ENCODE data around the gene AKAP5. TPM values are rescaled to one million over a fixed set of nuclear protein-coding genes. Genes with fewer than 3 reads are reported as not detected.

The AKAP5 gene
- total and polyA plus RNA-seq, 2 of the 8 experiments (the other 6 are each of a cell fraction or from before 2014, with no cell fraction given), result 0.50 to 3.8 TPM

DNA sequence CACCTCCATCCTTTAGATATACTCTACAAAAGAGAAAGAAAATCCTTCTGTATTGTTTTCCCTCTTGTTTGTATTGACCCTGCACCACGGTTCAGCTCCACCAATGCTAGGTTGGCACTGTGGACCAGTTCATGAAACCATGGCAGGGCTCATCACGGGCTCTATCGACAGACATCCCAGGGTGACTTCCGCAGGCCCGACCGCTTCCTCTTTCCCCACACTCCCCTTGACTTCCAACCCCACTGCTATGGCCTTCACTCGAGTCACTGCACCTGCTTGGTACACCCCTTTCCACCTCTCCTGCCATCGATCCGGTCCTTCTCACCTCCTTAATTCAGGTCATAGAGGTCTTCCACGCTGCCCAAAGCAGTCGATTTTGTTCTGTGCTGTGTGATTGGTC is 21.2 kb upstream of the AKAP5 start:
- Histone ChIP-seq H2BK120ac (replicated peaks; ENCODE audit: low read depth, low read length) (no peak overlapping the region), H4K20me1 (replicated peaks in 1 of 2; ENCODE audit: control insufficient read depth in 1 of 2, insufficient read depth in 2 of 2, low read length in 2 of 2) (no peaks in the 10 kb centered on the region), H3K36me3 (ENCODE audit: control insufficient read depth in 2 of 4, insufficient read depth in 4 of 4, low read length in 3 of 4) (peaks cover 36 to 87% (median 72%) of the 10 kb centered on the region in 4 experiments), H2BK15ac (ENCODE audit: low read length) (no peak overlapping the region), H3K27me3 (replicated peaks in 1 of 4; ENCODE audit: control insufficient read depth in 3 of 4, extremely low read depth in 1 of 4, insufficient read depth in 3 of 4, low read length in 3 of 4) (no peaks in the 10 kb centered on the region), H2AK5ac (ENCODE audit: low read depth, low read length) (no peak overlapping the region), H3K27ac (ENCODE audit: low read depth, low read length) (no peak overlapping the region), H3K79me1 (ENCODE audit: low read depth, low read length) (no peaks in the 10 kb centered on the region), H2BK12ac (ENCODE audit: low read depth, low read length) (no peak overlapping the region), H3K9ac (replicated peaks in 1 of 4; ENCODE audit: extremely low read depth in 1 of 4, low read depth in 3 of 4, low read length in 3 of 4) (no peak overlapping the region), H3K23me2 (ENCODE audit: low read depth, low read length) (no peaks in the 10 kb centered on the region; the same call in 1 of the 2 replicates), H3K4ac (replicated peaks; ENCODE audit: insufficient read length, low read depth, low read length) (no peak overlapping the region), H3K9me3 (ENCODE audit: insufficient read depth in 2 of 2, low read depth in 1 of 2, low read length in 1 of 2) (no peaks in the 10 kb centered on the region), H2AFZ (ENCODE audit: low read length) (no peak overlapping the region), H3K4me1 (replicated peaks in 1 of 4; ENCODE audit: control insufficient read depth in 3 of 4, insufficient read depth in 4 of 4, low read length in 3 of 4) (no peaks in the 10 kb centered on the region), H2BK20ac (ENCODE audit: low read length) (no peak overlapping the region), H3K14ac (ENCODE audit: insufficient read length) (no peak overlapping the region), H4K8ac (ENCODE audit: extremely low read depth, insufficient read depth, low read length) (no peak overlapping the region), H3K79me2 (ENCODE audit: control insufficient read depth in 1 of 2, insufficient read depth in 2 of 2, low read length in 2 of 2) (no peaks in the 10 kb centered on the region), H2BK5ac (ENCODE audit: low read depth, low read length) (peak overlapping the region; percentile 17; the same call in 1 of the 2 replicates), H3K56ac (replicated peaks; ENCODE audit: insufficient read length, low read depth, low read length) (no peak overlapping the region), H3K23ac (ENCODE audit: insufficient read length) (no peak overlapping the region), H4K91ac (replicated peaks; ENCODE audit: insufficient read length, low read length) (no peak overlapping the region), H4K5ac (ENCODE audit: insufficient read length, low read depth, low read length) (no peak overlapping the region), H3K18ac (ENCODE audit: extremely low read depth, low read length) (no peak overlapping the region), H3K4me3 (ENCODE audit: extremely low read depth in 1 of 4, insufficient read depth in 2 of 4, low read depth in 3 of 4, low read length in 4 of 4) (no peak overlapping the region), H3K4me2 (ENCODE audit: insufficient read depth in 1 of 2, low read depth in 2 of 2, low read length in 2 of 2) (no peak overlapping the region)
- no peak for DNase-seq (ENCODE audit: low read depth in 1 of 2, low spot score in 2 of 2)
- FAIRE-seq, result no peak
- POLR2A ChIA-PET (ENCODE audit: partially characterized antibody), result interaction anchor here (0.7 to 1.2 kb wide), 5 partner anchors 14 to 56 kb away, joined by 3 to 4 read pairs (median 3); no protein-coding TSS in a partner anchor
- CTCF ChIA-PET (ENCODE audit: partially characterized antibody), result interaction anchor here (4.8 kb wide), 1 partner anchor 14 kb away, joined by 23 read pairs; no protein-coding TSS in a partner anchor
- 95% methylated on average over 11 of the region's 11 CpGs; no CpG with 5 or more reads in 1 of the 2 experiments for WGBS, 2 experiments (ENCODE audit: extremely low coverage in 1 of 2, insufficient coverage in 1 of 2, insufficient read length in 1 of 2, insufficient replicate concordance in 2 of 2, low coverage in 1 of 2, low lambda C conversion rate in 2 of 2, missing lambda C conversion rate in 1 of 2)
- TF ChIP-seq SIRT6 (IDR thresholded peaks at IDR 0.05; ENCODE audit: low read length), result no peak
- TF ChIP-seq, protein P1, sequence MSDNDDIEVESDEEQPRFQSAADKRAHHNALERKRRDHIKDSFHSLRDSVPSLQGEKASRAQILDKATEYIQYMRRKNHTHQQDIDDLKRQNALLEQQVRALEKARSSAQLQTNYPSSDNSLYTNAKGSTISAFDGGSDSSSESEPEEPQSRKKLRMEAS (IDR thresholded peaks at IDR 0.05), result no peak
- no peak for TF ChIP-seq SUZ12 (IDR thresholded peaks at IDR 0.05; ENCODE audit: low read length)
- TF ChIP-seq CREB1 (IDR thresholded peaks at IDR 0.05), result no peak
- no peak for TF ChIP-seq TCF12 (IDR thresholded peaks at IDR 0.05; ENCODE audit: low read depth, low read length)
- TF ChIP-seq CBX8 (IDR thresholded peaks at IDR 0.05; ENCODE audit: borderline replicate concordance, low read depth, low read length), result no peak
- no peak for TF ChIP-seq BRCA1 (IDR thresholded peaks at IDR 0.05; ENCODE audit: low read depth, low read length)
- no peak for TF ChIP-seq TAF1 (IDR thresholded peaks at IDR 0.05; ENCODE audit: low read depth, low read length)
- TF ChIP-seq SP2 (IDR thresholded peaks at IDR 0.05; ENCODE audit: low read length), result no peak
- no peak for TF ChIP-seq EZH2 (IDR thresholded peaks at IDR 0.05; ENCODE audit: low read depth, low read length, severe bottlenecking)
- TF ChIP-seq ZNF274 (IDR thresholded peaks at IDR 0.05; ENCODE audit: borderline replicate concordance, extremely low read depth, low read length), result no peak
- no peak for TF ChIP-seq CHD1 (IDR thresholded peaks at IDR 0.05; ENCODE audit: low read depth, low read length)
- TF ChIP-seq KDM4A (IDR thresholded peaks at IDR 0.05; ENCODE audit: low read depth, low read length, severe bottlenecking), result no peak
- no peak for TF ChIP-seq CTBP2 (IDR thresholded peaks at IDR 0.05; ENCODE audit: borderline replicate concordance, insufficient read depth, insufficient read length, low read length)
- no peak for TF ChIP-seq RFX5 (IDR thresholded peaks at IDR 0.05; ENCODE audit: borderline replicate concordance, low read depth, low read length)
